Melanocyte of skin (primary cell): Measurements from ENCODE around the gene OR52E5. TPM values are rescaled to one million over a fixed set of nuclear protein-coding genes. Genes with fewer than 3 reads are reported as not detected.

ENCODE experiments used
- total RNA-seq, 2 donors: library from RNA; depleted of rRNA; stranded (reverse); fragments of >200 nt; gene quantifications; 2 replicates each; pipeline ENCODE4 v1.2.3, GENCODE V29; 2012

Gene OR52E5
- not detected for total RNA-seq

DNA sequence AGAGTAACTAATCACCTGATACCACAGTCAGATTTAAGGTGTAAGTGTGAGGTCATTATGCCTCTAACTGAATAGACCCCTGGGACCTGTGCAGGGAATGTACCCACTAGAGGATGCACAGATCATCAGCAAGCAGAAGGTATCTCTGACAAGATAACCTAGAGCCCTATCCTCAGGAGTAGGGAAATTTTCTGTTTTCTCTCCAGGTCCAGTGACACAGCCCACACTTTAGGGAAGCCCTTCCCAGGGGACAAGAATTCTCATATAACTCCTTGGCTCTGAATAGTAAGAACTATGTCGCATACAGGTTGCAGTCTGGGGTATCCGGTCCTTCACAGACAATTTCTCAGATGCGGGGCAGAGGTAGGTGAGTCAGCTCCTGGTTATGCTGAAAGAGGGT lies at the start of gene OR52E5:
Gene OR52E5 (plus strand): TSS at position 301 of the 400 bp plus-strand sequence. CDS start 7,569 bp downstream, outside the sequence.

DNA sequence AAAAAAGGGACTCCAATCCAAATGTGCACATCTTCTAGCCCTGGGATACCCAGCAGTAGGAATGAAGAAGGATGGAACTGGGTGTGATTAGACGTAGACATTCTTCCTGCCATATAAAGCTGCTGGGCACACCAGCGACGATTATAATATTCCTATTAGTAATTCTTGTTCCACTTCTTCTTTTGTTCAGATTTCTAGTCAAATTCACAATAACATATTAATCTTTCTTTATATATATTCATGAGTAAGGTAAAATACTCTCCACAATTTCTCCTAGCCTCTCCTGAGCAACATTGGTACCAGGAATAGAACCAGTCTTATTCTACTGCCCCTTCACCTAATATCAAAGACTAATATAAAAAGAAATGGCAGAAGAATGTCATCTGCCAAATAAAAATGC lies 35.4 kb upstream of the OR52E5 start, which contains the start of gene OR52E8:
Gene OR52E8 (minus strand): TSS at position 101 of the 400 bp plus-strand sequence. CDS start 0 bp downstream, at position 101.

DNA sequence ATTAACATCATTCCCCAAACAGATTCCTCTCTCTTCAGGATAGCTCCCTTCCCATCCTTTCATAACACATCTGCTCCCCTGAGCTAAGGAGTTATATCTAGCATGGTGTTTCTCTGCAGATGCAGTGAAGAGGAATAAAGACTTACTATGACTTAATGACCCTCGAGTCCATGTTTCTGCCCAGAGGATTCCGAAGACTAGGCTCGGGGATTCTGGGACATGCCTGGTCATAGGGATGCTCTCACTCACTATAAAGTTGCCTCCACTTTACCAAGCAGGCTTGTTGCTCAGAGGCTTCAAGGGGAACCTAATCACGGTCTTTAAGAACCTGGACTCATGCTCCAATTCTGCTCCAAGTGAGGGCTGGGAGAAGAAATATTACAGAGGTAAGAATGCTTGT lies 12.7 kb upstream of the OR52E5 start, which contains the start of gene OR52E4:
Gene OR52E4 (plus strand): TSS at position 301 of the 400 bp plus-strand sequence. CDS start 3,664 bp downstream, outside the sequence.

DNA sequence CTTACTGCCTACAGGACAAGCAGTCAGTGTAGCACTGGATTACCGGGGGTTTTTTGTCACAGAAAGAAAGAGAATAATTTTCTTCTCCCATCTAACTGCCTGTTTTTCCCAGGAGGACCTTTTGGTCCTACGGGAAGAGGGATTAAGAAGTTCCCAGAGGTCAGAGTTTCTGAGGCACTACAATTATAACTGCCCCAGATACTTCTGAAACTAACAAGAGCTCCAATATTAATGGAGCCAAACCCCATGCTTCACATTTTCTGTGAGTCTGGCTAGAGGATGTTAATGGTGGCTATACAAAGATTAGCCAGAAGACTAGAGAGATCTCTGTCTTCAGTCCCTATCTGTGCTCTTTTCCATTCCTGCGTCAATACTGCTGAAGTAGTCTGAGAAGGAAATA lies 48.9 kb downstream of the OR52E5 start, which contains the start of gene OR56A3:
Gene OR56A3 (plus strand): TSS at position 301 of the 400 bp plus-strand sequence. CDS start 5,096 bp downstream, outside the sequence.

Other genes with a start within 250 kb of the OR52E5 start
- 10 to 100 TPM; 66.8 to 72.6 TPM for gene TRIM5, start 208.1 kb upstream of the OR52E5 start, total RNA-seq
- 100 to 1,000 TPM; 117 to 188 TPM for gene TRIM22, start 203.4 kb upstream of the OR52E5 start, total RNA-seq
- not detected for gene OR56B1, start 156.8 kb upstream of the OR52E5 start, total RNA-seq
- not detected for gene OR52N4, start 139.0 kb upstream of the OR52E5 start, total RNA-seq
- not detected for gene OR52N5, start 109.9 kb upstream of the OR52E5 start, total RNA-seq
- not detected for gene OR52N1, start 101.9 kb upstream of the OR52E5 start, total RNA-seq
- gene OR52N2, start 84.3 kb upstream of the OR52E5 start, total RNA-seq = not detected
- under 1 TPM in 1 of 2 donors, not detected in 1; 0.69 TPM for gene OR52E6, start 51.3 kb upstream of the OR52E5 start, total RNA-seq
- gene OR52E8, start 35.5 kb upstream of the OR52E5 start, total RNA-seq = not detected
- not detected for gene OR52E4, start 12.6 kb upstream of the OR52E5 start, total RNA-seq
- gene OR56A3, start 49.0 kb downstream of the OR52E5 start, total RNA-seq = not detected
- gene OR56A5, start 75.3 kb downstream of the OR52E5 start, total RNA-seq = not detected
- not detected for gene OR52L1, start 93.8 kb downstream of the OR52E5 start, total RNA-seq
- gene OR56A4, start 113.7 kb downstream of the OR52E5 start, total RNA-seq = not detected
- not detected for gene OR56A1, start 137.6 kb downstream of the OR52E5 start, total RNA-seq
- gene OR56B4, start 214.5 kb downstream of the OR52E5 start, total RNA-seq = not detected